Nephron (organoid): ENCODE results near the gene LRRC8D.

ENCODE experiments used
- H3K27ac Mint-ChIP-seq, 3 experiments: 2 replicates each; pipeline ENCODE4 v1.8.0; 2020; ENCODE audit warnings: mixed read lengths in 3 of 3, mild to moderate bottlenecking in 2 of 3, moderate library complexity in 1 of 3
- H3K27me3 Mint-ChIP-seq: 2 replicates; pipeline ENCODE4 v1.8.0; 2021; ENCODE audit warnings: low read depth, mild to moderate bottlenecking, moderate library complexity, mixed read lengths
- H3K36me3 Mint-ChIP-seq: 2 replicates; pipeline ENCODE4 v1.8.0; 2020; ENCODE audit warnings: low read depth, mixed read lengths
- H3K4me1 Mint-ChIP-seq: 2 replicates; pipeline ENCODE4 v1.8.0; 2020; ENCODE audit warnings: mixed read lengths
- H3K4me3 Mint-ChIP-seq, 3 experiments: 2 replicates each; pipeline ENCODE4 v1.8.0; 2020; ENCODE audit warnings: mild to moderate bottlenecking in 3 of 3, mixed read lengths in 3 of 3, moderate library complexity in 2 of 3
- H3K9me3 Mint-ChIP-seq: 2 replicates; pipeline ENCODE4 v1.8.0; 2020; ENCODE audit warnings: mixed read lengths
- CTCF ChIP-seq, 3 experiments: fragments of 200-600 bp; sonication (generic); IDR thresholded peaks; one replicate each; pipeline ENCODE4 v1.5.0; 2021; ENCODE audit warnings: antibody characterized with exemption in 3 of 3; ENCODE audit not compliant: unreplicated experiment in 3 of 3

LRRC8D gene

GRCh38 chr1:89908672-89909436 lies 88.0 kb downstream of the LRRC8D start:
- no peak for TF ChIP-seq CTCF (IDR thresholded peaks at IDR 0.05; ENCODE audit: unreplicated experiment in 3 of 3)
- Mint-ChIP-seq H3K4me3 (peak overlapping the region in 2 of 3 experiments; percentile 6 to 28), H3K36me3 (no peaks in the 10 kb centered on the region), H3K4me1 (peaks cover 61% of the 10 kb centered on the region), H3K27ac (peak overlapping the region; percentile 70 to 97 (median 90)), H3K27me3 (no peaks in the 10 kb centered on the region), H3K9me3 (no peaks in the 10 kb centered on the region)

GRCh38 chr1:89910268-89910667 lies 89.4 kb downstream of the LRRC8D start:
- Mint-ChIP-seq H3K27ac (peak overlapping the region in 2 of 3 experiments; percentile 22 to 78), H3K27me3 (no peaks in the 10 kb centered on the region), H3K4me1 (peaks cover 53% of the 10 kb centered on the region), H3K9me3 (no peaks in the 10 kb centered on the region), H3K36me3 (no peaks in the 10 kb centered on the region), H3K4me3 (no peak overlapping the region)
- no peak for TF ChIP-seq CTCF (IDR thresholded peaks at IDR 0.05; ENCODE audit: unreplicated experiment in 3 of 3)

- Mint-ChIP-seq H3K4me1 (peaks cover 48% of the 10 kb centered on the region), H3K27me3 (no peaks in the 10 kb centered on the region), H3K36me3 (no peaks in the 10 kb centered on the region), H3K9me3 (no peaks in the 10 kb centered on the region), H3K27ac (peak overlapping the region; percentile 22 to 78 (median 40)), H3K4me3 (no peak overlapping the region)
- no peak for TF ChIP-seq CTCF (IDR thresholded peaks at IDR 0.05; ENCODE audit: unreplicated experiment in 3 of 3)
These were observed 89.9 kb downstream of the LRRC8D start for GRCh38 chr1:89910780-89911179.

- H3K27me3 Mint-ChIP-seq: no peaks in the 10 kb centered on the region
- peaks cover 42% of the 10 kb centered on the region for H3K4me1 Mint-ChIP-seq
- no peak overlapping the region for H3K4me3 Mint-ChIP-seq
- TF ChIP-seq CTCF (IDR thresholded peaks at IDR 0.05; ENCODE audit: unreplicated experiment in 3 of 3): no peak
- H3K9me3 Mint-ChIP-seq: no peaks in the 10 kb centered on the region
- no peaks in the 10 kb centered on the region for H3K36me3 Mint-ChIP-seq
- H3K27ac Mint-ChIP-seq: peak overlapping the region; percentile 22 to 78 (median 40)
These were observed 90.6 kb downstream of the LRRC8D start for GRCh38 chr1:89911191-89911991.

GRCh38 chr1:89912073-89912472 lies 91.2 kb downstream of the LRRC8D start:
- Mint-ChIP-seq H3K27ac (peak overlapping the region in 2 of 3 experiments; percentile 61 to 66), H3K27me3 (no peaks in the 10 kb centered on the region), H3K9me3 (no peaks in the 10 kb centered on the region), H3K4me1 (peaks cover 35% of the 10 kb centered on the region), H3K4me3 (no peak overlapping the region), H3K36me3 (no peaks in the 10 kb centered on the region)
- no peak for TF ChIP-seq CTCF (IDR thresholded peaks at IDR 0.05; ENCODE audit: unreplicated experiment in 3 of 3)
